Activated naive CD4-positive, alpha-beta T cell treated with anti-CD3 and anti-CD28 coated beads, Interleukin-2, amount 50 U/mL, for 24 hours (primary cell): ENCODE data around the gene FOXR1.
A peak's percentile ranks its signal among the peaks of the same experiment; 100 is the strongest.
"Not testable (repeated sequence)": the region's sequence is repeated elsewhere in the genome, so short reads cannot be mapped to it uniquely, and the experiment has no call there.

Experiments used
- H3K27ac Mint-ChIP-seq: one replicate; pipeline ENCODE4 v1.8.0; 2021; ENCODE audit warnings: mild to moderate bottlenecking, mixed read lengths
- H3K27me3 Mint-ChIP-seq: one replicate; pipeline ENCODE4 v1.8.0; 2021; ENCODE audit warnings: mixed read lengths
- H3K36me3 Mint-ChIP-seq: one replicate; pipeline ENCODE4 v1.8.0; 2021; ENCODE audit warnings: mixed read lengths
- H3K4me1 Mint-ChIP-seq: one replicate; pipeline ENCODE4 v1.8.0; 2021; ENCODE audit warnings: mixed read lengths
- H3K4me3 Mint-ChIP-seq: one replicate; pipeline ENCODE4 v1.8.0; 2021; ENCODE audit warnings: mild to moderate bottlenecking, mixed read lengths
- H3K9me3 Mint-ChIP-seq: one replicate; pipeline ENCODE4 v1.8.0; 2021; ENCODE audit warnings: mixed read lengths

FOXR1 gene

GRCh38 chr11:119011476-119012053 lies 40.0 kb downstream of the FOXR1 start:
- Mint-ChIP-seq H3K9me3 (no peaks in the 10 kb centered on the region), H3K4me3 (no peak overlapping the region), H3K4me1 (peaks cover 31% of the 10 kb centered on the region), H3K27me3 (no peaks in the 10 kb centered on the region), H3K36me3 (peaks cover 31% of the 10 kb centered on the region), H3K27ac (no peak overlapping the region)

GRCh38 chr11:119012629-119013170 lies 41.1 kb downstream of the FOXR1 start:
- no peaks in the 10 kb centered on the region for H3K9me3 Mint-ChIP-seq
- peaks cover 33% of the 10 kb centered on the region for H3K36me3 Mint-ChIP-seq
- H3K27ac Mint-ChIP-seq, result peak overlapping the region; percentile 46
- H3K27me3 Mint-ChIP-seq, result no peaks in the 10 kb centered on the region
- H3K4me1 Mint-ChIP-seq, result peaks cover 26% of the 10 kb centered on the region
- H3K4me3 Mint-ChIP-seq, result peak overlapping the region; percentile 12

DNA sequence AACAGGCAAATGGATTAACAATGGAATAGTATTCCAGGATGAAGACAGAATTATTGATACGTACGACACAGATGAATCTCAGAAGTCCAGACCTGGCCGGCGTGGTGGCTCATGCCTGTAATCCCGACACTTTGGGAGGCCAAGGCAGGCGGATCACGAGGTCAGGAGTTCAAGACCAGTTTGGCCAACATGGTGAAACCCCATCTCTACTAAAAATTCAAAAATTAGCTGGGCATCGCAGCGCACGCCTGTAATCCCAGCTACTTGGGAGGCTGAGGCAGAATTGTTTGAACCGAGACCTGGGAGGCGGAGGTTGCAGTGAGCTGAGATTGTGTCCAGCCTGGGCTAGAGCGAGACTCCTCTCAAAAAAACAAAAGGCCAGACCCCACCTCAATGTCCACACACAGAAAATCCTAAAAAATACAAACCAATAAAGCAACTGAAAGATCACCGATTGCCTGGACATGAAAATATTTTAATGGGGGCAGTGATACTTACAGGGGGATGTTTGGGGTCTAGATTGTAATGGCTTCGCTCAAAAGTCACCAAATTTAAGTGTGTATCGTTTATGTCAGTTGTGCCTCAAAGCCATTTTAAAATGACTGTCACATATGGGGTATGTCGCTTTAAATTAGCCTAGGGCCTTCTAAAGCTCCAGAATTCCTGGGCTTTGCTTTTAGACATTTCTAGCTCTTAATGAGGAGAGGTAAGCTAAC lies 42.8 kb downstream of the FOXR1 start:
- peak overlapping the region; percentile 73 for H3K4me3 Mint-ChIP-seq
- peaks cover 26% of the 10 kb centered on the region for H3K4me1 Mint-ChIP-seq
- no peaks in the 10 kb centered on the region for H3K9me3 Mint-ChIP-seq
- H3K27me3 Mint-ChIP-seq, result no peaks in the 10 kb centered on the region
- peak overlapping the region; percentile 85 for H3K27ac Mint-ChIP-seq
- peaks cover 35% of the 10 kb centered on the region for H3K36me3 Mint-ChIP-seq

- Mint-ChIP-seq H3K27me3 (no peaks in the 10 kb centered on the region), H3K9me3 (no peaks in the 10 kb centered on the region), H3K27ac (peak overlapping the region; percentile 100), H3K36me3 (peaks cover 34% of the 10 kb centered on the region), H3K4me3 (peak overlapping the region; percentile 100), H3K4me1 (peaks cover 32% of the 10 kb centered on the region)
Measured at GRCh38 chr11:119015054-119015611, 43.6 kb downstream of the FOXR1 start.

GRCh38 chr11:119016216-119017009 lies 44.9 kb downstream of the FOXR1 start:
- H3K4me3 Mint-ChIP-seq, result peak overlapping the region; percentile 100
- peaks cover 41% of the 10 kb centered on the region for H3K4me1 Mint-ChIP-seq
- peak overlapping the region; percentile 100 for H3K27ac Mint-ChIP-seq
- peaks cover 34% of the 10 kb centered on the region for H3K36me3 Mint-ChIP-seq
- no peaks in the 10 kb centered on the region for H3K27me3 Mint-ChIP-seq
- no peaks in the 10 kb centered on the region for H3K9me3 Mint-ChIP-seq

DNA sequence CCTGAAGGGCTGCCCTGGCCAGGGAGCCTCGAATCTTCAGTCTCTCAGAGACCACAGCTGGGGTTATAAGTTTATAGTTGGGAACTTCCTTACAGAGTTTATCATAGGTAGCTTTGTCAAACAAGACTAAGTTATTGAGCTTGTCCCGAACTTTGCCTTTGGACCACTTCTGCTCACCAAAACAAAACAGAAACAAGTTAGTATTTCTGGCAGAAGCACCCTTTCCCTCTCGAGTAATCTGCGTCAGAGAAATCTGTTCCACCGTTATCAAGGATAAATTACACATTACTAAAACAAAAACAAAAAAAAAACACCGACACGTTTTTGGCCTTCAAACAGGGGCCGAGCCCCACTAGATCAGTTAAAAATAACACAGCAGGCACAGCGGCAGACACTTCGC lies 45.8 kb downstream of the FOXR1 start:
- H3K9me3 Mint-ChIP-seq, H3K27me3 Mint-ChIP-seq: not testable (repeated sequence)
- peak overlapping the region; percentile 100 for H3K4me3 Mint-ChIP-seq
- H3K27ac Mint-ChIP-seq, result peak overlapping the region; percentile 100
- H3K4me1 Mint-ChIP-seq, result peaks cover 48% of the 10 kb centered on the region
- peaks cover 36% of the 10 kb centered on the region for H3K36me3 Mint-ChIP-seq

- no peaks in the 10 kb centered on the region for H3K27me3 Mint-ChIP-seq
- peaks cover 32% of the 10 kb centered on the region for H3K36me3 Mint-ChIP-seq
- H3K27ac Mint-ChIP-seq, result peak within 1 kb of the TSS; percentile 100
- peaks cover 44% of the 10 kb centered on the region for H3K4me1 Mint-ChIP-seq
- H3K9me3 Mint-ChIP-seq, result no peaks in the 10 kb centered on the region
- H3K4me3 Mint-ChIP-seq, result peak within 1 kb of the TSS; percentile 100
Measured at GRCh38 chr11:119018074-119018938, 46.7 kb downstream of the FOXR1 start, which contains the start of the genes RPS25 and TRAPPC4. Gene RPS25 (minus strand): TSS chr11:119018343. CDS start chr11:119018284, 59 bp downstream. Gene TRAPPC4 (plus strand): TSS chr11:119018766. CDS start chr11:119018796, 30 bp downstream.

- peaks cover 55% of the 10 kb centered on the region for H3K4me1 Mint-ChIP-seq
- peak overlapping the region; percentile 63 for H3K27ac Mint-ChIP-seq
- H3K4me3 Mint-ChIP-seq, result peak overlapping the region; percentile 100
- no peaks in the 10 kb centered on the region for H3K27me3 Mint-ChIP-seq
- peaks cover 26% of the 10 kb centered on the region for H3K36me3 Mint-ChIP-seq
- H3K9me3 Mint-ChIP-seq, result no peaks in the 10 kb centered on the region
Measured at GRCh38 chr11:119019996-119020395, 48.4 kb downstream of the FOXR1 start.

DNA sequence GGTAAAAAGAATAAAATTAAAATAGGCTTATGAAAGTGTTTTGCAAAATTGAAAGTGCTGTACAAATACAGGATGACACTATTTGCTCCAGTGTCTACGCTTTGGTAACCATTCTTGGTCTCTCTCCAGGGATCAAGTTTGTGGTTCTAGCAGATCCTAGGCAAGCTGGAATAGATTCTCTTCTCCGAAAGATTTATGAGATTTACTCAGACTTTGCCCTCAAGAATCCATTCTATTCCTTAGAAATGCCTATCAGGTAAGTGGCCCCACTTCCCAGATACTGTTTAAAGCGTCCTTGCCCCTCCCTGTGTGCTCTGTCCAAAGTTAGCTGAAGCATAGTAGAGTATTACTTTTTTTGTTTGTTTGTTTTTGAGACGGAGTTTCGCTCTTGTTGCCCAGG lies 50.1 kb downstream of the FOXR1 start:
- peaks cover 19% of the 10 kb centered on the region for H3K36me3 Mint-ChIP-seq
- peak overlapping the region; percentile 35 for H3K27ac Mint-ChIP-seq
- H3K27me3 Mint-ChIP-seq, result no peaks in the 10 kb centered on the region
- H3K4me1 Mint-ChIP-seq, result peaks cover 51% of the 10 kb centered on the region
- peak overlapping the region; percentile 57 for H3K4me3 Mint-ChIP-seq
- no peaks in the 10 kb centered on the region for H3K9me3 Mint-ChIP-seq

- H3K4me1 Mint-ChIP-seq, result peaks cover 55% of the 10 kb centered on the region
Measured at GRCh38 chr11:119023741-119024140, 52.2 kb downstream of the FOXR1 start.

DNA sequence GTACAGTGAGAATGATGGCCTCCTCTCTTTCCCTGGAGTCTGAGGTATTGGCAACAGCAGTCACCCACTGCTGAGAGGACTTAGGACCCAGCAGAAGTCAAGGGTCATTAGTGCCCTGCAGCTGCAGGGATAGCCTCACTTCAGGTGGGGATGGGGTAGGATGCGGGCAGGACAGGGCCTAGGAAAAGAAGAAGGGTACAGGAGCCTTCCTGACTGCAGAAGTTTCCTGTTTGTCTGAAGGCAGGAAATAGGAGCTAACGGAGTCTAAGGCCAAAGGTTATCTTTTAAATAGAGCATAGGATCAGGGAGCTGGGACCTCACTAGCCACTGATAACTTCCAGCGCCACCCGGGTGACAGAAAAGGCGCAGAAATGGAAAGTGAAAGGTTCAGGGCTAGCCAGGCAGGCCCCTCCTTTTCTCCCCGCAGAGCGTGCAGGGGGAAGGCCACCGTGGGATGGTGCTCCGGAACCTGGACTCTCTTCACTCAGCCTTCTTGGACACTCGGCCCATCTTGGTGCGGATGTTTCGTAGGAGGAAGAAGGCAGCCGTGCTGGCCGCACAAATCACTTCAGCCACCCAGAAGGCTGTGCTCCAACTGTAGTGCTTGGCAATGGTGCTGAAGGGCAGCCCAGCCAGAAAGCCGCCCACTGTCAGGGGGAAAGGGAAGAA lies 53.0 kb downstream of the FOXR1 start:
- Mint-ChIP-seq H3K4me3 (no peak overlapping the region), H3K27ac (peak overlapping the region; percentile 41), H3K4me1 (peaks cover 63% of the 10 kb centered on the region), H3K36me3 (peaks cover 6% of the 10 kb centered on the region), H3K27me3 (no peaks in the 10 kb centered on the region), H3K9me3 (no peaks in the 10 kb centered on the region)

More at GRCh38 chr11:119023741-119024140, 52.2 kb downstream of the FOXR1 start:
- H3K36me3 Mint-ChIP-seq, result peaks cover 6% of the 10 kb centered on the region
- H3K4me3 Mint-ChIP-seq, result no peak overlapping the region
- no peaks in the 10 kb centered on the region for H3K9me3 Mint-ChIP-seq
- H3K27me3 Mint-ChIP-seq, result no peaks in the 10 kb centered on the region
- H3K27ac Mint-ChIP-seq, result no peak overlapping the region

DNA sequence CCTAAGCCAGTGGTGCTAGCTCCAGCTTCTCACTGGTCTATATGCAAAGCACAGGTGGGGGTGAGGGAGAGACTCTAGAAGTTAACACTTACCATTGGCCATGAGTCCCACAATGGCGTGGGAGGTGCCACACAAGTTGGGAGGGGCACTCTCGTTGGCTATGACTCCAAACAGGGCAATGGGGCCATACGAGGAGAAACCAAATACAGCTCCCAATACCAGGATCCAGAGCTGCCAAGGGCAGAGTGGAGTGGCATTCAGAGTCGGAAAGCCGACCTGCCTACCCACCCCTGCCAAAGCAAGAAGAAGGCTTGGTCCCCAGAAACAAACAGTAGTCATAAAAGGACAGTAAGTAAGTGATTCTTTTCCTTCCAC lies 53.5 kb downstream of the FOXR1 start:
- Mint-ChIP-seq H3K27me3 (no peaks in the 10 kb centered on the region), H3K27ac (no peak overlapping the region), H3K36me3 (peaks cover 6% of the 10 kb centered on the region), H3K9me3 (no peaks in the 10 kb centered on the region), H3K4me1 (peaks cover 63% of the 10 kb centered on the region), H3K4me3 (no peak overlapping the region)

DNA sequence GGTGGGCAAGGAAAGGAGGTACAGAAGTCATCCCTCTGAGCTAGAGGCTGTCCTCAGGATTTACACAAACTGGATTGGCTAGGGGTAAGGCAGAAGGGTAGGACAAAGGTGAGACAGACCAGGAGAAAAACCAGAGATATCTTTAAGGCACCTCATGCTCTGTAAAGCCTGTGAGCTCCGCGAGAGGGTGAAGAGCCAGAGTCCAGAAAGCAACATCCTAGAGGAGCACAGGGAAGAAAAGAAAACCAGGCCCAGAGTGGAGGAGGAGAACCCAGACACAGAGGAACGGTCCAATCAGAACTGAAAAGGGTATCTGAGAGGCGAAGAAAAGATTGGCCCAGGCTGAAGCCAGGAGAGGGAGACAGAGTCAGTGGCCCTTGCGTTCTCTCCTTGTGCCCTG lies 54.0 kb downstream of the FOXR1 start:
- no peak overlapping the region for H3K27ac Mint-ChIP-seq
- no peak overlapping the region for H3K4me3 Mint-ChIP-seq
- no peaks in the 10 kb centered on the region for H3K9me3 Mint-ChIP-seq
- H3K27me3 Mint-ChIP-seq, result no peaks in the 10 kb centered on the region
- H3K4me1 Mint-ChIP-seq, result peaks cover 59% of the 10 kb centered on the region
- H3K36me3 Mint-ChIP-seq, result peaks cover 6% of the 10 kb centered on the region
